Fibroblast of mammary gland (primary cell): ENCODE measurements around the gene G3BP1.
"Not testable (repeated sequence)": the region's sequence is repeated elsewhere in the genome, so short reads cannot be mapped to it uniquely, and the experiment has no call there.

Source experiments
- DNase-seq: peaks from one replicate; pipeline ENCODE4 v3.0.0-alpha.2; 2010; ENCODE audit warnings: low read depth
- H3K4me3 ChIP-seq: 2 replicates; pipeline ENCODE4 v1.5.1; 2011; ENCODE audit warnings: low read depth, mild to moderate bottlenecking, low read length, moderate library complexity; ENCODE audit not compliant: control insufficient read depth
- CTCF ChIP-seq: conservative IDR thresholded peaks from 2 replicates; pipeline ENCODE4 v1.5.1; 2011; ENCODE audit warnings: low read depth, low read length, inconsistent platforms; ENCODE audit not compliant: control insufficient read depth, insufficient read depth

The G3BP1 gene

DNA sequence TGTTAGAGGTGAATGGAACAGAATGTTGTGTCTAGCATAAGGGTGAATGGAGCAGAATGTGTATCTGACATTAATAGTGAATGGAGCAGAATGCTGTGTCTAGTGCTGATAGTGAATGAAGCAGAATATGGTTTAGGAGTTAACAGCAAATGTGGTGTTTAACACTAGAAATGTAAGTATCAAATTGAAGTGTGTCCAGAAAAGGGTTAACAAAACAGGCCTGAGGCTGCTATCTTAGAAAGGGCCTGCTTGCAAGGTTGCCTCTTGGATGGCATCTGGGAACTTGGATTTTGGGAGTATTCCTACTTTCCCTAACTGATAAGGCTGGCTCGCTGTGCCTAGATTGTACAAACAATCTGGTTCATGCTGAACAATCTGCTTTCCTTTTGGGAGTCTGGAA, 76.1 kb downstream of the G3BP1 start:
- TF ChIP-seq CTCF = no peak
- DNase-seq = no peak
- H3K4me3 ChIP-seq = no peak overlapping the region

DNA sequence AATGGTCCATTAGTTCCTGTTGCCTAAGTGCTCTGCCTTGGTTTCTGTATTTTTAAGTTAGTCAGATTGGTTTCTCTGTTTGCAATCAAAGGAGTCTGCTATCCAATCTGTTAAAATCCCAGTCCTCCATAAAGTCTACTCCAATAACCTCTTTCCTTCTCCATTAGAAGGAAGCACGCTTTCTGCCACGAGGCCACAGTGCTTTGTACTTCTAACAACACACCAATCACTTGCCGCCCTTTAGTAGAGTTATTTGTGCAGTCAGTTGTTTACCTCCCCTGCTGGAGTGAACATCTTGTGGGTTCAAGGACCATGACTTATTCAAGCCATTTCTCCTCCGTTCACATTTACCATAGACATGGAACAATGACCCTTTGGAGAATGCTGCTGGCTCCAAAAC, 83.9 kb downstream of the G3BP1 start:
- DNase-seq = no peak
- no peak for TF ChIP-seq CTCF

DNA sequence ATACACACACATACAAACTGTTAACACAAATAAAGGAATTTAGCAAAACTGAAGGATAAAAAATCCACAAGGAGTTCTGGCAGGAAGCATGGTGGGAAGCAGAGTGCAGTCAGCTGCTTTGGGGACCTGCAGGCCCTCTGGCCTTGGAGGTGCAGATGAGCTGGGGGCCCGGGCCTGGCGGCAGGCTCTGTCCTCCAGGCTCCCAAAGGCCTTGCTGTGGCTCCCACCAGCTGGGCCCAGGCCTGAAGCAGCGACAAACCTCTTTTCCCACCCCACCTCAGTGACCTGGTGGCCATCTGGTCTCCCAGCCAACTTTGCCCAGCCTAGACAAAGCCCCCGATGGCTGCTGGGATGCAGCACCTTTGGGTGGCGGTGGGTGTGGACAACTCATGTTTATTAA, 85.1 kb downstream of the G3BP1 start:
- no peak overlapping the region for H3K4me3 ChIP-seq
- no peak for TF ChIP-seq CTCF
- no peak for DNase-seq

More for the DNA sequence above, 83.9 kb downstream of the G3BP1 start:
- H3K4me3 ChIP-seq = no peak overlapping the region

DNA sequence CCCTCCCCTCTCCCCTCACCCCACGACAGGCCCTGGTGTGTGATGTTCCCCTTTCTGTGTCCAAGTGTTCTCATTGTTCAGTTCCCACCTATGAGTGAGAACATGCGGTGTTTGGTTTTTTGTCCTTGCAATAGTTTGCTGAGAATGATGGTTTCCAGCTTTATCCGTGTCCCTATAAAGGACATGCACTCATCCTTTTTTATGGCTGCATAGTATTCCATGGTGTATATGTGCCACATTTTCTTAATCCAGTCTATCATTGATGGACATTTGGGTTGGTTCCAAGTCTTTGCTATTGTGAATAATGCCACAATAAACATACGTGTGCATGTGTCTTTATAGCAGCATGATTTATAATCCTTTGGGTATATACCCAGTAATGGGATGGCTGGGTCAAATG, 89.1 kb downstream of the G3BP1 start:
- H3K4me3 ChIP-seq, DNase-seq: not testable (repeated sequence)
